ENCODE data around the gene ZNF354B. TPM values are rescaled to one million over a fixed set of nuclear protein-coding genes. Genes with fewer than 3 reads are reported as not detected.

Gene ZNF354B
- total RNA-seq, 4 donors from 2014 or later = 24.1 to 49.7 (median 28.3) TPM

DNA sequence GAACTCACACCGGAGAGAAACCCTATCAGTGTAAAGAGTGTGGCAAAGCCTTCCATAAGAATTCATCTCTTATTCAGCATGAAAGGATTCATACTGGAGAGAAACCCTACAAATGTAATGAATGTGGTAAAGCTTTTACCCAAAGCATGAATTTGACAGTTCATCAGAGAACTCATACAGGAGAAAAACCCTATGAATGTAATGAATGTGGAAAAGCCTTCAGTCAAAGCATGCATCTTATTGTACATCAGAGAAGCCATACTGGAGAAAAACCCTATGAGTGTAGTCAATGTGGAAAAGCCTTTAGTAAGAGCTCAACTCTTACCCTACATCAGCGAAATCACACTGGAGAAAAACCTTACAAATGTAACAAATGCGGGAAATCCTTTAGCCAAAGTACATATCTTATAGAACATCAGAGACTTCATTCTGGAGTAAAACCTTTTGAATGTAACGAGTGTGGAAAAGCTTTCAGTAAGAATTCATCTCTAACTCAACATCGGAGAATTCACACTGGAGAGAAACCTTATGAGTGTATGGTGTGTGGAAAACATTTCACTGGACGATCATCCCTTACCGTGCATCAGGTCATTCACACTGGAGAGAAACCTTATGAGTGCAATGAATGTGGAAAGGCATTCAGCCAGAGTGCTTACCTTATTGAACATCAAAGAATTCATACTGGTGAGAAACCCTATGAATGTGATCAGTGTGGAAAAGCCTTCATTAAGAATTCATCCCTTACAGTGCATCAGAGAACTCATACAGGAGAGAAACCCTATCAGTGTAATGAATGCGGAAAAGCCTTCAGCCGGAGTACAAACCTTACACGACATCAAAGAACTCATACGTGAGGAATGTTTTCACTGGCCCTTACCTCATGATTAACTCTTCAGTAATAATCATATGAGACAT, 72.3 kb downstream of the ZNF354B start:
- no peak for DNase-seq
- TF ChIP-seq, protein P1, sequence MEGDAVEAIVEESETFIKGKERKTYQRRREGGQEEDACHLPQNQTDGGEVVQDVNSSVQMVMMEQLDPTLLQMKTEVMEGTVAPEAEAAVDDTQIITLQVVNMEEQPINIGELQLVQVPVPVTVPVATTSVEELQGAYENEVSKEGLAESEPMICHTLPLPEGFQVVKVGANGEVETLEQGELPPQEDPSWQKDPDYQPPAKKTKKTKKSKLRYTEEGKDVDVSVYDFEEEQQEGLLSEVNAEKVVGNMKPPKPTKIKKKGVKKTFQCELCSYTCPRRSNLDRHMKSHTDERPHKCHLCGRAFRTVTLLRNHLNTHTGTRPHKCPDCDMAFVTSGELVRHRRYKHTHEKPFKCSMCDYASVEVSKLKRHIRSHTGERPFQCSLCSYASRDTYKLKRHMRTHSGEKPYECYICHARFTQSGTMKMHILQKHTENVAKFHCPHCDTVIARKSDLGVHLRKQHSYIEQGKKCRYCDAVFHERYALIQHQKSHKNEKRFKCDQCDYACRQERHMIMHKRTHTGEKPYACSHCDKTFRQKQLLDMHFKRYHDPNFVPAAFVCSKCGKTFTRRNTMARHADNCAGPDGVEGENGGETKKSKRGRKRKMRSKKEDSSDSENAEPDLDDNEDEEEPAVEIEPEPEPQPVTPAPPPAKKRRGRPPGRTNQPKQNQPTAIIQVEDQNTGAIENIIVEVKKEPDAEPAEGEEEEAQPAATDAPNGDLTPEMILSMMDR (IDR thresholded peaks at IDR 0.05) = no peak
- no peak for TF ChIP-seq POLR2A (IDR thresholded peaks at IDR 0.05)
- Histone ChIP-seq H3K36me3 (no peaks in the 10 kb centered on the region), H3K9me3 (peaks cover 0 to 79% of the 10 kb centered on the region in 2 donors), H3K27ac (no peak overlapping the region), H3K4me1 (no peaks in the 10 kb centered on the region), H3K4me3 (no peak overlapping the region), H3K27me3 (no peaks in the 10 kb centered on the region)
- intact Hi-C loops (cut with DNase I; ENCODE audit: low total_unique reads) = no loop called here

Small RNA genes lying within 50 kb of the gene (small RNA-seq; reads per million reads assigned to genes)
- gene AC126915.2 = not detected
- not detected for gene AC126915.3

Other genes starting within 250 kb of the ZNF354B start
- 10 to 100 TPM; 23.6 to 72.3 (median 39.7) TPM for gene CLK4, start 232.9 kb upstream of the ZNF354B start, total RNA-seq
- 10 to 100 TPM in 2 of 4 donors, 1 to 10 TPM in 2; 8.2 to 17.0 (median 13.2) TPM for gene ZNF354A, start 129.3 kb upstream of the ZNF354B start, total RNA-seq
- 1 to 10 TPM in 3 of 4 donors, under 1 TPM in 1; 0.26 to 8.4 (median 3.7) TPM for gene ZFP2, start 36.0 kb downstream of the ZNF354B start, total RNA-seq
- 10 to 100 TPM in 1 of 4 donors, 1 to 10 TPM in 2, under 1 TPM in 1; 0.59 to 11.8 (median 6.9) TPM for gene ZNF454, start 81.2 kb downstream of the ZNF354B start, total RNA-seq
- gene GRM6, start 135.4 kb downstream of the ZNF354B start, total RNA-seq = not detected
- 10 to 100 TPM in 1 of 4 donors, 1 to 10 TPM in 3; 6.9 to 11.8 (median 8.2) TPM for gene ZNF879, start 163.9 kb downstream of the ZNF354B start, total RNA-seq
- 10 to 100 TPM in 2 of 4 donors, 1 to 10 TPM in 2; 5.9 to 38.7 (median 11.8) TPM for gene ZNF354C, start 200.4 kb downstream of the ZNF354B start, total RNA-seq

Measured in uterus (tissue), 4 donors.